HS-5 (cell line): ENCODE data around the gene UBE3A.

Experiments used
- DNase-seq: peaks from one replicate; pipeline ENCODE4 v3.0.0-alpha.2; 2012; ENCODE audit warnings: low read depth

The UBE3A gene

GRCh38 chr15:25403771-25404170, 35.1 kb downstream of the UBE3A start:
- DNase-seq, result no peak

GRCh38 chr15:25402342-25402741, 36.5 kb downstream of the UBE3A start:
- no peak for DNase-seq

- DNase-seq, result no peak
These were observed 37.3 kb downstream of the UBE3A start for GRCh38 chr15:25401501-25401900.

GRCh38 chr15:25397100-25397499, 41.7 kb downstream of the UBE3A start:
- no peak for DNase-seq

GRCh38 chr15:25394898-25395297, 43.9 kb downstream of the UBE3A start:
- DNase-seq, result no peak

GRCh38 chr15:25392806-25393205, 46.0 kb downstream of the UBE3A start:
- no peak for DNase-seq

- peak; percentile 79 for DNase-seq
These were observed 46.7 kb downstream of the UBE3A start for GRCh38 chr15:25391971-25392721.

- DNase-seq, result no peak
These were observed 52.8 kb downstream of the UBE3A start for GRCh38 chr15:25385986-25386385.

- DNase-seq, result no peak
These were observed 57.2 kb downstream of the UBE3A start for GRCh38 chr15:25381579-25381978.

GRCh38 chr15:25378501-25378901, 60.3 kb downstream of the UBE3A start:
- DNase-seq, result no peak

GRCh38 chr15:25375557-25375956, 63.3 kb downstream of the UBE3A start:
- no peak for DNase-seq

- no peak for DNase-seq
These were observed 64.7 kb downstream of the UBE3A start for GRCh38 chr15:25374143-25374542.

GRCh38 chr15:25372298-25372697, 66.5 kb downstream of the UBE3A start:
- DNase-seq, result no peak

GRCh38 chr15:25368850-25369249, 70.0 kb downstream of the UBE3A start:
- DNase-seq, result no peak

GRCh38 chr15:25366058-25366457, 72.8 kb downstream of the UBE3A start:
- no peak for DNase-seq

GRCh38 chr15:25362545-25362944, 76.3 kb downstream of the UBE3A start:
- no peak for DNase-seq

- no peak for DNase-seq
These were observed 91.1 kb downstream of the UBE3A start for GRCh38 chr15:25347707-25348106.

- DNase-seq, result no peak
These were observed 92.5 kb downstream of the UBE3A start for GRCh38 chr15:25346371-25346770.

GRCh38 chr15:25345943-25346342, 92.9 kb downstream of the UBE3A start:
- no peak for DNase-seq

- no peak for DNase-seq
These were observed 96.2 kb downstream of the UBE3A start for GRCh38 chr15:25342629-25343028.

- DNase-seq, result no peak
These were observed 99.4 kb downstream of the UBE3A start for GRCh38 chr15:25339431-25339830.

GRCh38 chr15:25335279-25335678, 103.5 kb downstream of the UBE3A start:
- DNase-seq, result no peak

- no peak for DNase-seq
These were observed 105.8 kb downstream of the UBE3A start for GRCh38 chr15:25333049-25333448.

GRCh38 chr15:25332306-25332705, 106.5 kb downstream of the UBE3A start:
- no peak for DNase-seq
